Measurements from ENCODE around the gene RPL13A.

The RPL13A gene

DNA sequence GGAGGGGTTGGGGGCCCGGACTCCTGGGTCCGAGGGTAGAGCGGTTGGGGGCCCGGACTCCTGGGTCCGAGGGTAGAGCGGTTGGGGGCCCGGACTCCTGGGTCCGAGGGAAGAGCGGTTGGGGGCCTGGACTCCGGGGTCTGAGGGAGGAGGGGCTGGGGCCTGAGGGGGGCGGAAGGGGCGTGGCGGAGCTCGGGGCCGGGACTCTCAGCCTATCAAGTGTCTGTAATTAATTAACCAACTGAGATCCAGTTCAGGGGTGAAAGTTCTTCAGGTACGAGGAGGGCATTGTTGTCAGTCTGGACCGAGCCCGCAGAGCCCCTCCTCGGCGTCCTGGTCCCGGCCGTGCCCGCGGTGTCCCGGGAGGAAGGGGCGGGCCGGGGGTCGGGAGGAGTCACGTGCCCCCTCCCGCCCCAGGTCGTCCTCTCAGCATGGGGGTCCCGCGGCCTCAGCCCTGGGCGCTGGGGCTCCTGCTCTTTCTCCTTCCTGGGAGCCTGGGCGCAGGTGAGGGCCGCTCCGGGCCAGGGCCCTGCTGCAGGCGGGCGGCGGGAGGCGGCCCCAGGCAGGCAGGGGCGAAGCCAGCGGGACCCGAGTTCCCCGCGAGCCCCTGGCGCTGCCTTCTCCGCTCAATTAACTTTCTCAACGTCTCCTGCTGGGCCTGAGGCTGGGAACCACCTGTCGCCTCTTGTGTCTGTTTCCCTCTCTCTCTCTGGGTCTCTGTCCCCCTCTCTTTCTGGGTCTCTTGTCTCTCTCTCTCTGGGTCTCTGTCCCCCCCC is 25.8 kb downstream of the RPL13A start:
- DNase-seq = peak; percentile 58

DNA sequence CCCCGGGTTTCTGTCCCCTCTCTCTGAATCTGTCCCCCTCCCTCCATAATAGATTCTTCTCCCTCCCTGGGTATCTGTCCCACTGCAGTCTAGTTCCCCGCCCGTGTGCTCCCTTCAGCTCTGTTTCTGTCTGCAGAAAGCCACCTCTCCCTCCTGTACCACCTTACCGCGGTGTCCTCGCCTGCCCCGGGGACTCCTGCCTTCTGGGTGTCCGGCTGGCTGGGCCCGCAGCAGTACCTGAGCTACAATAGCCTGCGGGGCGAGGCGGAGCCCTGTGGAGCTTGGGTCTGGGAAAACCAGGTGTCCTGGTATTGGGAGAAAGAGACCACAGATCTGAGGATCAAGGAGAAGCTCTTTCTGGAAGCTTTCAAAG is 26.3 kb downstream of the RPL13A start:
- DNase-seq = no peak

DNA sequence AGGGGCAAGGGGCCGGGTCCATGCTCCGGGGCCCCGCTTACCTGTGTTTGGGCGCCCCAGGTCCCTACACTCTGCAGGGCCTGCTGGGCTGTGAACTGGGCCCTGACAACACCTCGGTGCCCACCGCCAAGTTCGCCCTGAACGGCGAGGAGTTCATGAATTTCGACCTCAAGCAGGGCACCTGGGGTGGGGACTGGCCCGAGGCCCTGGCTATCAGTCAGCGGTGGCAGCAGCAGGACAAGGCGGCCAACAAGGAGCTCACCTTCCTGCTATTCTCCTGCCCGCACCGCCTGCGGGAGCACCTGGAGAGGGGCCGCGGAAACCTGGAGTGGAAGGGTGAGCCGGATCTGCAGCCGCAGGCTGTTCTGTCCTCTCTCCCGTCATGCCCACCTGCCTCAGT is 26.7 kb downstream of the RPL13A start:
- DNase-seq = no peak

DNA sequence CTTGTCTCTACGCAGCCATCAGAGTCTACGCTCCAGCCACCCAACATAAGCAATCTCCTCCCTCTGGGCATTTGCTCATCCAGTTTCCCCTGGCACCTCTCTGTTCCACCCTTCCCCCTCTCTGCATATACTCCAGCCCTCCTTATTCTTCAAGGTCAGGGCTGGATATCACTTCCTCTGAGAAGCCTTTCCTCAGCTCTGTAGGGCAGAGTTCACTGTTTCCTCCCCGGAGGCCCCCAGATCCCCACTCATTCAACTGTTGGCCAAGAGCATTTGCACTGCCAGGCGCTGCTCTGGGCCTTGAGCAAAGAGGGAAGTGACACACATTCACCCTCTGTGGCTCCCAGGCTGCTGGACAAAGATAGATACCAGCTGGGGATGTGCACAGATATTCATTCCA is 28.4 kb downstream of the RPL13A start:
- no peak for DNase-seq

DNA sequence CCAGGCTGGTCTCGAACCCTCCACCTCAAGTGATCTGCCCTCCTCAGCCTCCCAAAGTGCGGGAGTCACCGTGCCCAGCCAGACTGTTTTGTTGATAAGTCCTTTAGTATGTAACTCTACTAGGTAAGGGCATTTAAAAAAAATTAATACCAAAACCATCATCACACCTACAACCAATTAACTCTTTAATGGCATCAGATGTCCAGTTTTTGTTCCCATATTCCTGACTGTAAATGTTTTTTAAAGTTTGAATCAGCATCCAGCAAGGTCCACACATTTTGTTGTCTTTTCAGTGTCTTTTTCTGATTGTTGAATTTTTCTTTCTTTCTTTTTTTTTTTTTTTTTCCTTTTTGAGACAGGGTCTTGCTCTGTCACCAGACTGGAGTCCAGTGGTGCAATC is 30.6 kb downstream of the RPL13A start:
- DNase-seq = no peak

DNA sequence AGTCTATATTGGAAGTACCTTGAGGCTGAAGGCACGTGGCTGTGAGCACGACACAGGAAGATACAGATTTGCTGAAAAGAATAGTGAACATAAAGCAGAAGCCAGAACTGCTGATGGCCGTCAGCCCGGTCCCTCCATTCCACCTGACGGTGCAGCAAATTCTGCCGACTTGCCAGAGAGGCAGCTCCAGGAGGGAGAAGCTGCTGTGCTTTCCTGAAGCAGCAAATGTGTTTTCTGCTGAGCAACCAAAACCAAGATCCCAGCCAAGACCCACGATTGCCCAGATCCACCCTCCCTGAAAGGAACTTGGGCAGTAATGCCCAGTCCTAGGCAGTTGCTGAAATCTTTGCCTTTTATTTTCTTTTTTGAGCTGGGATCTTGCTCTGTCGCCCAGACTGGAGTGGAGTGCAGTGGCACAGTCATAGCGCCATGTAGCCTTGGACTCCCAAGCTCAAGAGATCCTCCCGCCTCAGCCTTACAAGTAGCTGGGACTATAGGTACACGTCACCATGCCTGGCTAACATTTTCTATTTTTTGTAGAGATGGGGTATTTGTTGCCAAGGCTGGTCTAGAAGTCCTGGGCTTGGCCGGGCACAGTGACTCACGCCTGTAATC is 33.4 kb downstream of the RPL13A start:
- no peak for DNase-seq

DNA sequence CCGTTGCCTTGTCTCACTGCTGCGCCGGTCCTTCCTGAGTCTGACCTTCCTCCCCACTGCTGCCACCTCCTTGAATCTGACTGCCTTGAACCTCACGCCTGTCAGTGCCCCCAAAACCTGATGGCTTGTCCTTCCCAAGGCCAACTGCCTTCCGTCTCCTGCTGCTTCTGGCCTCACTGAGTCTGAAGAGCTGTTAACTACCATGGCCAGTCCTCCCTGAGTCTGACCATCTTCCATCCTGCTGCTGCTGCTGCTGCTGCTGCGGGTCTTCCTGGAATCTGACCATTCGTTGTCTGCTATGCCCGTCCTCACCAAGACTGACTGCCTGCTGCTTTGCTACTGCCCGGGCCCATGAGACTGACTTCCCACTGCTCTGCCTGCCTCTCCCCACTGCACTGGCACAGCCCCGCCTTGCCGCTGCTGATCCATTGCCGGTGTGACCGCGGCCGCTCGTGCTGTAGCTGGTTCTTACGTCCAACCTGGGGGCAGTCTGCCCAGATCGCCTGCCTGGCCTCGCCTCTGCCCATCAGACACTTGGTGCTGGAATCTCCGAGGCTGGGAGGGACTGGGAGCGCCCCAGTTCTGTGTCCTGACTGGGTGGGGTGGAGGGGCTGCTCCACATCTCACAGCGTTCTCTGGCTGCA is 37.5 kb downstream of the RPL13A start:
- DNase-seq = no peak

DNA sequence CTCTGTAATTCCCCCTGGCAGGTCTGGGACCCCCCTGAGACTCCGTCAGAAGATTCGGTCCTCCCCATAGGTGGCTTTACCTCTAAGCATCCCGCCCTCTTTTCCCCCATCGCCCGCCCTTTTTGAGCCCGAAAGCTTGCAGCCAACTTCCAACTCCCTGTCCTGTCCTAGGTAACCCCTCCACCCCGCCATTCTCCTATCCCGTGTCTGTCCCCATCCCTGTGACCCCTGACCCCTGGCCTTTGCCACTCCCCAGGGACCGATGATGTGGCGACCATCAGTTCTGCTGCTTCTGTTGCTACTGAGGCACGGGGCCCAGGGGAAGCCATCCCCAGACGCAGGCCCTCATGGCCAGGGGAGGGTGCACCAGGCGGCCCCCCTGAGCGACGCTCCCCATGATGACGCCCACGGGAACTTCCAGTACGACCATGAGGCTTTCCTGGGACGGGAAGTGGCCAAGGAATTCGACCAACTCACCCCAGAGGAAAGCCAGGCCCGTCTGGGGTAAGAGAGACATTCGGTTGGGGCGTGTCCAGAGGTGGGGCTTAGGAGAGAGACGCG is 40.9 kb downstream of the RPL13A start:
- DNase-seq = no peak

DNA sequence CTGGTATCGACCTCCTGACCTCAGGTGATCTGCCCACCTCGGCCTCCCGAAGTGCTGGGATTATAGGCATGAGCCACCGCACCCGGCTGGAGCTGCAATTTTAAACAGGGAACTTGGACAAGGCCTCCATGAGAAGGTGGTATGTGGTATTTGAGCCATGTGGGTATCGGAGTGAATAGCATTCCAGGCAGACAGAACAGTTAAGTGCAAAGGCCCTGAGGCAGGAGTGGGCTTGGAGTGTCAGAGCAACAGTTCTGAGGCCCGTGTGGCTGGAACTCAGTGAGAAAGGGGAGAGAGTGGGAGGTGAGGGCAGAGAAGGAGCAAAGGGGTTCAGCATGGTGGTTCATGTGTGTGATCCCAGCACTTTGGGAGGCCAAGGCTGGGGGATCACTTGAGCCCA is 43.3 kb downstream of the RPL13A start:
- DNase-seq = no peak

DNA sequence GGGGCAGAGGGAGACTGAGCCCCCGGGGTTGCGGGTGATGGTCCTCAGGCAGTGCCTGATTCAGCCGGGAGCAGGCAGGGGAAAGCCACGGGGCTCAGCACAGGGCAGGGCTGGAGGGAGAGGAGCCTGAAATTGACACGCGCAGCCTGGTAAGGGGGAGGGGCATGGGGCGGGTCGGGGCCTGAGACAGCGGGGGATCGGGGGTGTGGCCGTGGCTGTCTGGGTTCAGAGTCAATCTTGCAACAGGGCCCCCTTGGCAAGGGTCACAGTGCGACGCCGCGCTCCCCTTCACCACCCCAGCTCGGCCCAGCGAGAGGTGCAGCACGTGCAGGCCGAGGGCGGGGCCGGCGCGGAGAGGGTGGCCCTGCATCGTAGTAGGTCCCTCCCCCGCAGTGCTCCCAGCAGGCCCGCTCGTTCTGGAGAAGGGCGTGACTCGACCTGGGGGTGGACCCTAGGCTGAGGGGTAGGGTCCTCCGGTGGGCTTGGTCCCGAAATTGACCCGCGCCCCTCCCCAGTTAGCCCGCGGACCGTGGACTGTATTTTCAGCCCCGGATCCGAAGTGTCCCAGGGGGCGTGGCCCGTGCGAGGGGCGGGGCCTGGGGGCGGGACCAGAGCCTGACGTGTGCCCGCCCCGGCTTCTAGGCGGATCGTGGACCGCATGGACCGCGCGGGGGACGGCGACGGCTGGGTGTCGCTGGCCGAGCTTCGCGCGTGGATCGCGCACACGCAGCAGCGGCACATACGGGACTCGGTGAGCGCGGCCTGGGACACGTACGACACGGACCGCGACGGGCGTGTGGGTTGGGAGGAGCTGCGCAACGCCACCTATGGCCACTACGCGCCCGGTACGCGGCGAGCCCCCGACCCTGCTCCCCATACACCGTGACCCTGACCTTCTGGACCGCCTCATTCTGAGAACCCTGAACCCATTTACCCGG is 46.4 kb downstream of the RPL13A start:
- DNase-seq = no peak

DNA sequence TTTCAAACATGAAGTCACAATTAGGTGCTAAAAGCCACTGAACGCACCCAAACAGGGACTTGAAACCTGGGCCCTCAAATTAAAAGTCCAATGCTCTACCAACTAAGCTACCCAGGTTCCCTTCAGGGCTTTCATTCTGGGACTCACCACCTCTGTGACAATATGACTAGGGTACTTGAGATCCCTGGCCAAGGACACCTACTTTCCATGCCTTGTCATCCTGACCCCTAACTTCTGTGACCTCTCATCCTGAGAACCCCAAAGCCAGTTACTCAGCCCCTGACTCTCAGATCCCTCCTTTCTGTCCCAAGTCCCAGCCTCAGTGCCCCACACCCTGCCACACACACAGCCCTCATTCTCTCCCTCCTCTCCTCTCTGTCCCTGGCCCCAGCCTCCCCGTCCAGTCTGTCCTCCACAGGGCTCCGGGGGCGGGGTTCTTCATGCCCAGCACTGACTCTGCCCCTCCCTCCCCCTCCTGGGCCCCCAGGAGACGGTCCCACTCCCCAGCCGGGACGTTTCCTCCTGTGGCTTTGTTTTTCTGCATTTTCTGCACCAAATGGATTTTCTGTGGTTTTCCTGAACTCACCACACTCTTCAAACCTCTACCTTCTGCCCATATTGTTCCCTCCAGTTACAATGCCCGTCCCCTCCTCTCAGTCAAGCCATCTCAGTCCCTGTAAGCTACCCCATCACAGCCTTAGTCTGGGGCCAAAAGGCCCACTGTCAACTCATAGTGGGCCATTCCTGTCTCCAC is 47.4 kb downstream of the RPL13A start:
- DNase-seq = no peak

DNA sequence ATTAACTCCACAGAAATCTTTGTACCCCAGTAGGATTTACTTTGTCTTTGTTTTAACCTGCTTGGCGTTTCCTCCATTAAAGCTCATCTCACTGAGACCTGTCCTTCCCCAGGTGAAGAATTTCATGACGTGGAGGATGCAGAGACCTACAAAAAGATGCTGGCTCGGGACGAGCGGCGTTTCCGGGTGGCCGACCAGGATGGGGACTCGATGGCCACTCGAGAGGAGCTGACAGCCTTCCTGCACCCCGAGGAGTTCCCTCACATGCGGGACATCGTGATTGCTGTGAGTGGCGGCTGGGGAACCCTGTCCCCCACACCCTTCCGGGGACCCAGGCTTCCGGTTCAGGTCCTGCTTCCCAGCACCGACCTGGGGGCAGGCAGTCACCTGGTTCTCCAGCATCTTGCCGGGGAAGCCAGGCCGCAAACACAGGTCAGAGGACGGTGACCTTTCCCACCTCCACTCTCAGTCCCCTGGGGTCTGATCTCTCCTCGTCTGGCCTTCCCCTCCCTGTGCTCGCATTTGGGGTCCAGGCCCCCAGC is 49.6 kb downstream of the RPL13A start:
- no peak for DNase-seq

DNA sequence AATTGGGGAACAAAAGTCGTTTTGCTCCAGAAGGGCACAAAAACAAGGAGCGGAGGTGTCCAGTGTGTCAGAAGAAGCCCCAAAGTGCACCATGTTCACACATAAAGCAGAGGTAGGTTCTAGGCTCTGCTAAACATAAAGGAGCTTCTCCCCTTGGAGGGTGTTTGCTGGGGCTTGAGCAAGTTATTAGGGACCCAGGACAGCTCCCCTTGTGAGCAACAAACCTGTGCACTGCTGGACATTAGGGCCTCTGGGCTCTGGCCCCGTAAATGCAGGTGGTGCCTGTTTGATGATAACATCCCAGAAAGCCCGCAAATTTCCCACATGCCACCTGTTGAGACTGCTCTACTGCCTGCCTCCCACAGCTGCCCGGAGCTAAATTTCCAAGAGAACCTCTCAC is 51.2 kb downstream of the RPL13A start:
- no peak for DNase-seq

DNA sequence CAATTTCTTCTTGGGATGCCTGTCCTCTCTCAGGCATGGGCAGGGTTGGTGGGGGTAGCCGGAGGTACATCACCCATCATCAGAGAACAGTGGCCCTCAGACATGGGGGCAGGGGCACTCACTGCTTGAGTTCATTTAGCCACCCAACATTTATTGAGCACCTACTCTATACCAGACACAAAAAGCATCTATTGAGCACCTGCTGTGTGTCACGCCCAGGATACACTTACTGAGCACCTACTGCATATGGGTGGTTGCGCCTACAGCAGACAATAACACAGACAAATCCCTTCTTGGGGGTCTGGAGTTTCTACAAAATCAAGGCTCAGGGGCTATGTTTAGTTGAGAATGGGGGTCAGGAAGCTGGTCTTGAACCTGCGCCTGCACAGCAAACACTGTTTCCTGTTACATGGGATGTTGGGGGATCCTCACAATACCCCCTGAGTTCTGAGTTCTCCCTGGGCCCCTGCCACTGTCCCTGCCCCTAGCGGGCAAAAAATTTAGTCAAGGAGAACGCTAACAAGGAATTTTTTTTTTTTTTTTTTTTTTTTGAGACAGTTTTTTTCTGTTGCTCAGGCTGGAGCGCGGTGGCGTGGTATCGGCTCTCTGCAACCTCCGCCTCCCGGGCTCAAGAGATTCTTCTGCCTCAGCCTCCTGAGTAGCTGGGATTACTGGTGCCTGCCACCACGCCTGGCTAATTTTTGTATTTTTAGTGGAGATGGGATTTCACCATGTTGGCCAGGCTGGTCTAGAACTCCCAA is 52.0 kb downstream of the RPL13A start:
- DNase-seq = no peak
